Psoas muscle (tissue), 8 donors: ENCODE measurements around the gene TYROBP. TPM values are rescaled to one million over a fixed set of nuclear protein-coding genes. Genes with fewer than 3 reads are reported as not detected.

Experiments used
- ATAC-seq, 4 donors: fragments of 200-7000 bp; cut with Tn5 transposase; one replicate each; pipeline ENCODE4 v1.9.1; 2020; ENCODE audit warnings: moderate library complexity in 3 of 4, mild to moderate bottlenecking in 2 of 4
- DNase-seq, 2 donors: peaks; one replicate each; pipeline ENCODE4 v3.0.0-alpha.2; 2020
- H3K27ac ChIP-seq: fragments of 200-600 bp; one replicate; pipeline ENCODE4 v1.8.0; 2022
- H3K27me3 ChIP-seq, 3 donors: fragments of 200-600 bp in 1 of 3; one replicate each; pipeline versions ENCODE4 v1.6.1 to v1.8.0; 2013 to 2022; ENCODE audit warnings: low read length in 2 of 3, mild to moderate bottlenecking in 2 of 3, moderate library complexity in 1 of 3; ENCODE audit not compliant: insufficient read depth in 3 of 3
- H3K36me3 ChIP-seq, 2 donors: fragments of 200-600 bp in 1 of 2; one replicate each; pipeline versions ENCODE4 v1.6.1 to v1.8.0; 2013 to 2022; ENCODE audit warnings: low read depth in 1 of 2, mild to moderate bottlenecking in 1 of 2, moderate library complexity in 1 of 2; ENCODE audit not compliant: insufficient read depth in 1 of 2
- H3K4me1 ChIP-seq: fragments of 200-600 bp; one replicate; pipeline ENCODE4 v1.8.0; 2022
- H3K4me3 ChIP-seq: fragments of 200-600 bp; one replicate; pipeline ENCODE4 v1.8.0; 2022; ENCODE audit warnings: mild to moderate bottlenecking
- H3K9me3 ChIP-seq: fragments of 200-600 bp; one replicate; pipeline ENCODE4 v1.8.0; 2022
- CTCF ChIP-seq: fragments of 200-600 bp; IDR thresholded peaks from one replicate; pipeline ENCODE4 v1.8.0; 2022; ENCODE audit warnings: antibody characterized with exemption
- WGBS, 3 donors: extraction: QIAGEN DNeasy Blood & Tissue Kit; methylation state at CpG; one replicate each; pipeline versions ENCODE4 v1.1.6 to v1.1.7; 2013; 5-methylcytosine and 5-hydroxymethylcytosine counted together
- intact Hi-C, 2 donors: fragments of 100-400 bp; cut with DNase I; formaldehyde crosslinking; loops; one replicate each; pipeline versions ENCODE4 v1.11.0 to v1.14.2; 2022
- polyA plus RNA-seq, 3 donors: library from polyadenylated mRNA; stranded (reverse); fragments of 200-250 nt; gene quantifications; one replicate each; pipeline ENCODE4 v1.2.3, GENCODE V29; 2013
- total RNA-seq, 4 donors: library from RNA; stranded (reverse); fragmentation: NEBNext Ultra II Directional in 2 of 4; extraction: Animal tissue kit (Norgen Biotek cat#: 25700) in 2 of 4; gene quantifications; one replicate each; pipeline versions ENCODE4 v1.2.1 to v1.2.4, GENCODE V29; 2021 to 2023
- donor health status: healthy with polysubstance abuse.
- donor health status: DM: no; HTN: no; CAD: no; lungs with moderate emphysema.
- donor health status: Bipolar disorder and iron deficiency.
- donor health status: healthy.
- donor health status: DM: yes; HTN: yes; CAD: no.
- donor health status: DM: no; HTN: no; CAD: no.
- donor health status: DM: no; HTN: no; CAD: no.
- donor health status: DM: yes; HTN: yes; CAD: no.

The TYROBP gene
- total and polyA plus RNA-seq, 7 donors = 7.8 to 22.1 (median 11.9) TPM

DNA sequence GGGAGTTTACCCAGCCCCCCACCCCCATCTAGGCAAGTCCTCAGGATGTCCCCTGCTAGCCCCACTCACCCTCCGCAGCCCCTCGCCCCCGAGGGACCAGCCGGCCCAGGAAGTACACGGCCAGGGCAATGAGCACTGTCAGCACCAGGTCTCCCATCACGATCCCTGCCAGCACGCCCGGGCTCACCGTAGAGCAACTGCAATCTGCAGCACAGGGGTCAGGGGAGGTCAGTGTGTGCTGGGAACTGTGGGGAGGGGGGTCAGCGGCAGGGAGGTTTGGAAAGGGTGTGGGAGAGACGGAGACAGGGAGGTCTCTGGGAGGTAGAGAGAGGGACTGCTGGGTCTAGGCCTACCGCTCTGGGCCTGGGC is 734 bp downstream of the TYROBP start:
- ATAC-seq (no peak), DNase-seq (no peak)
- no peaks in the 10 kb centered on the region for H3K9me3 ChIP-seq
- H3K27me3 ChIP-seq = peaks cover 0 to 2% (median 0%) of the 10 kb centered on the region in 3 donors
- intact Hi-C loops = no loop called here
- no peaks in the 10 kb centered on the region for H3K36me3 ChIP-seq
- no peaks in the 10 kb centered on the region for H3K4me1 ChIP-seq
- peak overlapping the region; percentile 42 for H3K4me3 ChIP-seq
- 35 to 40% (median 39%) methylated on average over 12 of the region's 12 CpGs for WGBS, 3 donors
- no peak for TF ChIP-seq CTCF
- no peak overlapping the region for H3K27ac ChIP-seq

DNA sequence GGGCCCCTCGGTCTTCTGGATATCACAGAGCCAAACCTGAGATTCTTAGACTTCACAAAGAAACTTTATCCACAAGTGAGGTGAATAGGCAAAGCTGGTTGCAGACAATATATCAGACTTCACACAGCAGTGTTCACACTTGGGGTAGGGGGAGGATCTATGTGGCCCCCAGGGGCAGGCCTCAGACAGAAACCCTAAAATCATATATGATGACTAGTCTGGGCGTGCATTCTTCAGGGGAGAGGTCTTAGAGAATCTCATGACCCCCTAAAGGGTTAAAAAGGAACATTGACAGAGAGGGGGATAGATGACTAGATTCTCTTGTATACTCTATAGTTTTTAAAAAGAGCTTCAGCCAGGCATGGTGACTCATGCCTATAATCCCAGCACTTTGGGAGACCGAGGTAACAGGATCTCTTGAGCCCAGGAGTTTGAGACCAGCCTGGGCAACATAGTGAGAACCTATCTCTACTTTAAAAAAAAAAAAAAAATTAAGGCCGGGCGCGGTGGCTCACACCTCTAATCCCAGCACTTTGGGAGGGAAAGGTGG is 2.8 kb downstream of the TYROBP start:
- Histone ChIP-seq H3K4me3 (peak overlapping the region; percentile 15), H3K4me1 (no peaks in the 10 kb centered on the region), H3K36me3 (no peaks in the 10 kb centered on the region), H3K27me3 (peaks cover 0 to 2% (median 0%) of the 10 kb centered on the region in 3 donors), H3K27ac (no peak overlapping the region), H3K9me3 (no peaks in the 10 kb centered on the region)
- WGBS, 3 donors = 35 to 51% (median 50%) methylated on average over 6 of the region's 6 CpGs
- TF ChIP-seq CTCF = no peak
- DNase-seq (no peak), ATAC-seq (no peak)
- intact Hi-C loops = no loop called here

- H3K4me1 ChIP-seq = no peaks in the 10 kb centered on the region
- H3K4me3 ChIP-seq = no peak overlapping the region
- H3K36me3 ChIP-seq = no peaks in the 10 kb centered on the region
- H3K27me3 ChIP-seq = peaks cover 0 to 2% (median 0%) of the 10 kb centered on the region in 3 donors
- no peaks in the 10 kb centered on the region for H3K9me3 ChIP-seq
- intact Hi-C loops = no loop called here
- DNase-seq = no peak
- no peak for TF ChIP-seq CTCF
- WGBS, 3 donors = 72 to 75% (median 73%) methylated on average over 10 of the region's 10 CpGs
- no peak overlapping the region for H3K27ac ChIP-seq
- no peak for ATAC-seq
Observed at GRCh38 chr19:35904311-35905068, 3.6 kb downstream of the TYROBP start.

DNA sequence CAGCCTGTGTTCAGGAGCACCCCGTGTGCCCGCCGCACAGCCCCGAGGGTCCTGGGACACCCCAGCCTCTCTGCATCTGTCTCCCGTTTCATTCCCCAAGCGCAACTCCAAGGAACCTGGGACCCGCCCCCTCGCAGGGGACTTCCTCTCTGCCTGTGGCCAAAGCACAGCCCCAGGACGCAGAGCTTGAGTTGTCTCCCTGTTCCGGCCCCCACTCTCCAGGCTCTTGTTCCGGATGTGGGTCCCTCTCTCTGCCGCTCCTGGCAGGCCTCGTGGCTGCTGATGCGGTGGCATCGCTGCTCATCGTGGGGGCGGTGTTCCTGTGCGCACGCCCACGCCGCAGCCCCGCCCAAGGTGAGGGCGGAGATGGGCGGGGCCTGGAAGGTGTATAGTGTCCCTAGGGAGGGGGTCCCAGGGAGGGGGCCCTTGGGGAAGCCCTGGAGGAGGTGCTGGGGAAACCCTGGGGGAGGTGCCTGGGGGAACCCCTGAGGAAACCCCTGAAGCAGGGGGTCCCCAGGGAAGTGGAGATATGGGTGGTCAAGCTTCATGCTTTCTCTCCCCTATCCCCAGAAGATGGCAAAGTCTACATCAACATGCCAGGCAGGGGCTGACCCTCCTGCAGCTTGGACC is 4.4 kb downstream of the TYROBP start:
- no peaks in the 10 kb centered on the region for H3K9me3 ChIP-seq
- DNase-seq (peak; percentile 69 to 85), ATAC-seq (peak in 1 of 4 donors; percentile 29)
- intact Hi-C loops = no loop called here
- peaks cover 1% of the 10 kb centered on the region for H3K4me1 ChIP-seq
- peaks cover 0 to 2% (median under 1%) of the 10 kb centered on the region in 3 donors for H3K27me3 ChIP-seq
- H3K27ac ChIP-seq = no peak overlapping the region
- no peaks in the 10 kb centered on the region for H3K36me3 ChIP-seq
- 2 to 4% (median 4%) methylated on average over 19 to 24 of the region's 24 CpGs for WGBS, 3 donors
- H3K4me3 ChIP-seq = peak overlapping the region; percentile 30
- no peak for TF ChIP-seq CTCF
